H9 (cell line): ENCODE results near the gene SLC35A5. TPM values are rescaled to one million over a fixed set of nuclear protein-coding genes. Genes with fewer than 3 reads are reported as not detected.

ENCODE experiments used
- DNase-seq: peaks from one replicate; pipeline ENCODE4 v3.0.0-alpha.2; 2017
- H2AFZ ChIP-seq: one replicate; pipeline ENCODE4 v1.6.1; 2013; ENCODE audit warnings: mild to moderate bottlenecking, low read length, control low read depth, moderate library complexity
- H2AK5ac ChIP-seq: 2 replicates; pipeline ENCODE4 v1.6.1; 2013; ENCODE audit warnings: low read length, control low read depth, mixed read lengths; ENCODE audit not compliant: insufficient read length
- H2BK120ac ChIP-seq: one replicate; pipeline ENCODE4 v1.6.1; 2013; ENCODE audit warnings: low read depth, mild to moderate bottlenecking, low read length, control low read depth, inconsistent platforms; ENCODE audit not compliant: poor library complexity, severe bottlenecking
- H2BK12ac ChIP-seq: 2 replicates; pipeline ENCODE4 v1.6.1; 2013; ENCODE audit warnings: low read length, control low read depth, mixed read lengths, low read depth; ENCODE audit not compliant: insufficient read length
- H2BK15ac ChIP-seq: 2 replicates; pipeline ENCODE4 v1.6.1; 2013; ENCODE audit warnings: low read depth, low read length, control low read depth
- H2BK20ac ChIP-seq: one replicate; pipeline ENCODE4 v1.6.1; 2013; ENCODE audit warnings: low read depth, mild to moderate bottlenecking, low read length, control low read depth, inconsistent platforms; ENCODE audit not compliant: poor library complexity, severe bottlenecking
- H2BK5ac ChIP-seq: 2 replicates; pipeline ENCODE4 v1.6.1; 2013; ENCODE audit warnings: low read length, control low read depth, mixed read lengths; ENCODE audit not compliant: insufficient read length
- H3K14ac ChIP-seq: 2 replicates; pipeline ENCODE4 v1.6.1; 2013; ENCODE audit warnings: low read length, control low read depth; ENCODE audit not compliant: insufficient read depth
- H3K18ac ChIP-seq: 2 replicates; pipeline ENCODE4 v1.6.1; 2013; ENCODE audit warnings: low read depth, mild to moderate bottlenecking, mixed read lengths, low read length, control low read depth; ENCODE audit not compliant: insufficient read length
- H3K23ac ChIP-seq: 2 replicates; pipeline ENCODE4 v1.6.1; 2013; ENCODE audit warnings: low read length, control low read depth, mixed read lengths, low read depth; ENCODE audit not compliant: insufficient read length
- H3K23me2 ChIP-seq: 2 replicates; pipeline ENCODE4 v1.6.1; 2013; ENCODE audit warnings: low read depth, mild to moderate bottlenecking, mixed read lengths, low read length, control low read depth; ENCODE audit not compliant: insufficient read length, poor library complexity, severe bottlenecking
- H3K27ac ChIP-seq: 2 replicates; pipeline ENCODE4 v1.5.1; 2013; ENCODE audit warnings: low read length, control low read depth, mixed read lengths, low read depth; ENCODE audit not compliant: insufficient read length
- H3K27me3 ChIP-seq: 2 replicates; pipeline ENCODE4 v1.6.1; 2013; ENCODE audit warnings: low read length, control low read depth, inconsistent platforms; ENCODE audit not compliant: insufficient read depth
- H3K4ac ChIP-seq: 2 replicates; pipeline ENCODE4 v1.6.1; 2013; ENCODE audit warnings: low read depth, mild to moderate bottlenecking, control low read depth, inconsistent platforms, low read length, moderate library complexity
- H3K4me1 ChIP-seq: 2 replicates; pipeline ENCODE4 v1.6.1; 2013; ENCODE audit warnings: low read length, control low read depth, inconsistent platforms; ENCODE audit not compliant: insufficient read depth
- H3K4me2 ChIP-seq: 2 replicates; pipeline ENCODE4 v1.6.1; 2013; ENCODE audit warnings: low read length, control low read depth, mixed read lengths; ENCODE audit not compliant: insufficient read length, insufficient read depth
- H3K56ac ChIP-seq: 2 replicates; pipeline ENCODE4 v1.6.1; 2013; ENCODE audit warnings: low read depth, mild to moderate bottlenecking, mixed read lengths, low read length, control low read depth; ENCODE audit not compliant: insufficient read length
- H3K79me1 ChIP-seq: 2 replicates; pipeline ENCODE4 v1.6.1; 2013; ENCODE audit warnings: low read depth, mild to moderate bottlenecking, moderate library complexity, low read length, control low read depth, inconsistent platforms; ENCODE audit not compliant: insufficient read depth, poor library complexity, severe bottlenecking
- H3K79me2 ChIP-seq: 2 replicates; pipeline ENCODE4 v1.6.1; 2013; ENCODE audit warnings: low read length, control low read depth, inconsistent platforms; ENCODE audit not compliant: insufficient read depth
- H3K9ac ChIP-seq: 2 replicates; pipeline ENCODE4 v1.6.1; 2013; ENCODE audit warnings: low read length, control low read depth, mixed read lengths; ENCODE audit not compliant: insufficient read length; ENCODE audit errors: extremely low read depth
- H3K9me3 ChIP-seq: one replicate; pipeline ENCODE4 v1.6.1; 2013; ENCODE audit warnings: low read depth, low read length, inconsistent platforms; ENCODE audit not compliant: control insufficient read depth
- H3T11ph ChIP-seq: one replicate; pipeline ENCODE4 v1.6.1; 2013; ENCODE audit warnings: mild to moderate bottlenecking, low read length, control low read depth, inconsistent platforms
- H4K20me1 ChIP-seq: one replicate; pipeline ENCODE4 v1.6.1; 2013; ENCODE audit not compliant: control insufficient read depth, insufficient read length, insufficient read depth
- H4K5ac ChIP-seq: 2 replicates; pipeline ENCODE4 v1.6.1; 2013; ENCODE audit warnings: low read depth, mild to moderate bottlenecking, mixed read lengths, low read length, control low read depth; ENCODE audit not compliant: insufficient read length
- H4K8ac ChIP-seq: replicated peaks from 2 replicates; pipeline ENCODE4 v1.6.1; 2013; ENCODE audit warnings: low read length, control low read depth, mixed read lengths, low read depth; ENCODE audit not compliant: insufficient read length
- H4K91ac ChIP-seq: 2 replicates; pipeline ENCODE4 v1.6.1; 2013; ENCODE audit warnings: low read depth, mild to moderate bottlenecking, moderate library complexity, mixed read lengths, low read length, control low read depth; ENCODE audit not compliant: insufficient read length
- H3K27ac Mint-ChIP-seq, 3 experiments: 2 replicates in 2 of 3; 3 replicates in 1 of 3; pipeline ENCODE4 v1.8.0; 2020 to 2021; ENCODE audit warnings: mixed read lengths in 3 of 3, mild to moderate bottlenecking in 1 of 3, moderate library complexity in 1 of 3
- H3K27me3 Mint-ChIP-seq: 2 replicates; pipeline ENCODE4 v1.8.0; 2021; ENCODE audit warnings: low read depth, mild to moderate bottlenecking, moderate library complexity, mixed read lengths
- H3K36me3 Mint-ChIP-seq, 3 experiments: 2 replicates in 2 of 3; 3 replicates in 1 of 3; pipeline ENCODE4 v1.8.0; 2020 to 2021; ENCODE audit warnings: low read depth in 3 of 3, mixed read lengths in 3 of 3; ENCODE audit not compliant: insufficient read depth in 1 of 3
- H3K4me1 Mint-ChIP-seq, 2 experiments: 2 replicates each; pipeline ENCODE4 v1.8.0; 2020; ENCODE audit warnings: mixed read lengths in 2 of 2
- H3K4me3 Mint-ChIP-seq, 2 experiments: 2 replicates in 1 of 2; 3 replicates in 1 of 2; pipeline ENCODE4 v1.8.0; 2020 to 2021; ENCODE audit warnings: mild to moderate bottlenecking in 2 of 2, mixed read lengths in 2 of 2, moderate library complexity in 1 of 2
- H3K9me3 Mint-ChIP-seq, 2 experiments: 2 replicates in 1 of 2; 3 replicates in 1 of 2; pipeline ENCODE4 v1.8.0; 2020; ENCODE audit warnings: mild to moderate bottlenecking in 2 of 2, mixed read lengths in 2 of 2, moderate library complexity in 1 of 2
- WGBS: extraction: QIAGEN DNeasy Blood & Tissue Kit; methylation state at CpG from one replicate; pipeline ENCODE4 v1.1.7; 2013; ENCODE audit warnings: missing lambda C conversion rate, low lambda C conversion rate, mixed read lengths; ENCODE audit not compliant: insufficient read length; ENCODE audit errors: extremely low coverage; 5-methylcytosine and 5-hydroxymethylcytosine counted together
- total RNA-seq: library from RNA; stranded (reverse); gene quantifications from 2 replicates; pipeline ENCODE4 v1.2.1, GENCODE V29; 2021
- TF ChIP-seq, protein P1 (sequence below): fragments of 200-600 bp; sonication (generic); conservative IDR thresholded peaks from 3 replicates; pipeline ENCODE4 v1.8.0; 2021; ENCODE audit warnings: antibody characterized with exemption, mild to moderate bottlenecking

The SLC35A5 gene
- total RNA-seq, 1 experiment from 2014 or later: 40.0 TPM

DNA sequence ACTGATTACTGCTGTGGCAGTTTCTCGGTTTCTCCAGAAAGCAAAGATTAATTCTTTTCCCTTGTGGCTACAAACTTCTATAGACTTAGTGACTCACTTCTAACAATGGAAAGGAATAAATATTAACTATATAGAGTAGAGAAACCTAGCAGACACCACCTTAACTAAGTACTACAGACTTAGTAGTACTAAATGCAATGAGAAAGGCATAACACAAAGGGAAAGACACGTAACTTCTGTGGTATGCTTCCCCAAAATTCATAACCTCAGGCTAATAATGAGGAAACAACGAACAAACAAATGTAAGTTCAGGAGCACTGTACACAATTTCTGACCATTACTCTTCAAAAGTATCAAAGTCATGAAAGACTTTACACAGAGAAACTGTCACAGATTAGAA lies 31.3 kb upstream of the SLC35A5 start:
- Mint-ChIP-seq H3K27ac (no peak overlapping the region), H3K27me3 (no peaks in the 10 kb centered on the region), H3K9me3 (no peaks in the 10 kb centered on the region), H3K4me3 (no peak overlapping the region), H3K4me1 (no peaks in the 10 kb centered on the region), H3K36me3 (peaks cover 4 to 33% (median 7%) of the 10 kb centered on the region in 3 experiments)
- Histone ChIP-seq H3K27me3 (no peaks in the 10 kb centered on the region), H3K4ac (no peak overlapping the region), H2BK5ac (no peak overlapping the region), H3K56ac (no peak overlapping the region), H3K9ac (no peak overlapping the region), H3T11ph (no peak overlapping the region), H3K18ac (no peak overlapping the region), H3K27ac (no peak overlapping the region), H4K5ac (no peak overlapping the region), H3K4me1 (no peaks in the 10 kb centered on the region), H3K79me2 (no peaks in the 10 kb centered on the region), H3K14ac (no peak overlapping the region), H3K23me2 (no peaks in the 10 kb centered on the region), H4K8ac (no peak overlapping the region), H3K79me1 (no peaks in the 10 kb centered on the region), H3K4me2 (no peak overlapping the region), H3K9me3 (no peaks in the 10 kb centered on the region), H2BK12ac (no peak overlapping the region), H2BK15ac (no peak overlapping the region), H3K23ac (no peak overlapping the region), H2BK120ac (no peak overlapping the region), H2AK5ac (no peak overlapping the region), H2AFZ (no peak overlapping the region), H4K91ac (no peak overlapping the region), H2BK20ac (no peak overlapping the region), H4K20me1 (no peaks in the 10 kb centered on the region)
- no CpG with 5 or more reads among the region's 3 CpGs for WGBS
- DNase-seq: no peak
- TF ChIP-seq, protein P1, sequence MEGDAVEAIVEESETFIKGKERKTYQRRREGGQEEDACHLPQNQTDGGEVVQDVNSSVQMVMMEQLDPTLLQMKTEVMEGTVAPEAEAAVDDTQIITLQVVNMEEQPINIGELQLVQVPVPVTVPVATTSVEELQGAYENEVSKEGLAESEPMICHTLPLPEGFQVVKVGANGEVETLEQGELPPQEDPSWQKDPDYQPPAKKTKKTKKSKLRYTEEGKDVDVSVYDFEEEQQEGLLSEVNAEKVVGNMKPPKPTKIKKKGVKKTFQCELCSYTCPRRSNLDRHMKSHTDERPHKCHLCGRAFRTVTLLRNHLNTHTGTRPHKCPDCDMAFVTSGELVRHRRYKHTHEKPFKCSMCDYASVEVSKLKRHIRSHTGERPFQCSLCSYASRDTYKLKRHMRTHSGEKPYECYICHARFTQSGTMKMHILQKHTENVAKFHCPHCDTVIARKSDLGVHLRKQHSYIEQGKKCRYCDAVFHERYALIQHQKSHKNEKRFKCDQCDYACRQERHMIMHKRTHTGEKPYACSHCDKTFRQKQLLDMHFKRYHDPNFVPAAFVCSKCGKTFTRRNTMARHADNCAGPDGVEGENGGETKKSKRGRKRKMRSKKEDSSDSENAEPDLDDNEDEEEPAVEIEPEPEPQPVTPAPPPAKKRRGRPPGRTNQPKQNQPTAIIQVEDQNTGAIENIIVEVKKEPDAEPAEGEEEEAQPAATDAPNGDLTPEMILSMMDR: no peak
